Stimulated activated CD8-positive, alpha-beta memory T cell treated with anti-CD3 and anti-CD28 coated beads, Interleukin-15, amount 100 ng/mL, for 48 hours (primary cell): ENCODE data around the gene DLG1.

Source experiments
- DNase-seq, 2 donors: peaks; one replicate each; pipeline ENCODE4 v3.0.0-alpha.2; 2020; ENCODE audit warnings: low read depth in 2 of 2

DLG1 gene

DNA sequence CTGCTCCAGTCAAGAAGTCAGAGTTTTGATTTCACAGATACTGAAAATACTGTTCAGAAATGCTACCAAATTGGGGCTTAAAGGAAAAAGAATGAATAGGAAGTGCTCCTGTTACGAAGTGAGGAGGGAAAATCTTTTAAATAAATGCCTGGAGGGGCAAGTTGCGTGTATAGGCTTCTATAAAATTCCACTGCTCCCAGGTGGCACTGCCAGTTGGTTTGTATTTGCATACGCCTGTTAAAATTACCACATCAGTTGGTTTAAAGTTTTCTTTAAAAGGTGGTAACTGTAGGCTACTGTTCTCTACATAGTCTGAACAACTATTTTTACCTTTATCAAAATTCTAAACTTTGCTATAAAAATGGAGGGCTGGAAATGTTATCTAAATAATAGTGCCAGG is 123.5 kb downstream of the DLG1 start:
- no peak for DNase-seq

DNA sequence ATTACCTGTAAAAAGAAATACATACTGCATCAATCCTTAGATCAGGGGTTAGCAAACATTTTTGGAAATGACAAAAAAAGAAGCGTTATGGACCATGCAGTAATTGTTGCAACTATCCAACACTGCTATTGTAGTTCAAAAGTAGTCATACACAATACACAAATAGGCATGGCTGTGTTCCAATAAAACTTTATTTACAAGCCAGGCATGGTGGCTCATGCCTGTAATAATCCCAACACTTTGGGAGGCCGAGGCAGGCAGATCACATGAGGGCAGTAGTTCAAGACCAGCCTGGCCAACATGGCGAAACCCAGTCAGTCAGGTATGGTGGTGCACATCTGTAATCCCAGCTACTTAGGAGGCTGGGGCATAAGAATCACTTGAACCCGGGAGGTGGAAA is 124.8 kb downstream of the DLG1 start:
- no peak for DNase-seq

DNA sequence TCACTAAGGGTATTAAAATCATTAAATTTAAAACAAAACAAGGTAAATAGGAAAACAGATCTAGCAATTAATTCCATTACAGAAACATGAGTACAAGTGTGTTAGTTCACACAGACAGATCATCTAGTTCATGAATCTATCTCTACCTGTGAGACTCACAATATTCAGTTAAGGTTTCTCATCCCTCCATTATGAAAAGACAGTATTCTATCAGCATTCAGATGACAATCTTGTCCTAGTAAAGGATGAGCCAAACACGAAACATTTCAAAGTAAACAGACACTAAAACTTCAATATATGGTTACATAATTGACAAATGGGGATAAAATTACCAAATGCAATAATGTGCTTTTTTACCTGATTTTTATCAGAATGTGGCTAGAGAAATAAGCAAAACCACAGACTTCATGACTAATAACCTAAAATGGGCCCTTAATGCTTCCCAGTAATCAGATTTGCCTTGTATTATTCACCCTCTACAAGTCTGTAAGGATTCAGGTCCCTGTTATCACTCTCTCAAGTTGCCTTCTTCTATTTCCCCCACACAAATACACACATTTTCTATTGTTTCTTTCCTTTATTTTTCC is 126.8 kb downstream of the DLG1 start:
- DNase-seq = no peak

DNA sequence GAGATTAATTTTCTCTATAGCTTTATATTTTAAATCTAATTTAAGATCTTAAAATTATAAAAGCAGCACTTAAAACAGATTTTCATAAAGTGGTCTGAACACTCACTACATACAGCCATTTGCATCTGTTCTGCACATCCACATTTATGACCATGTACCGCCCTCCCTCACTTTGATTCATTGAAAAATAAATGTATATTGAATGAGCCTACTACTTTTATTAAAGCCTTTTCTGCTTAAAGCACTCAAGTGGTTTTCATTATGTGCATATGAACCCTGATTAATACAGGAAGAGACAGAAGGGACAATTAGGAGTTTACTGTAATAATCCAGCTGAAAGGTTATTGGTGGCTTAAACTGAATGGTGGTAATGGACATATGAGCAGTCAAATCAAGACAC is 129.4 kb downstream of the DLG1 start:
- no peak for DNase-seq

DNA sequence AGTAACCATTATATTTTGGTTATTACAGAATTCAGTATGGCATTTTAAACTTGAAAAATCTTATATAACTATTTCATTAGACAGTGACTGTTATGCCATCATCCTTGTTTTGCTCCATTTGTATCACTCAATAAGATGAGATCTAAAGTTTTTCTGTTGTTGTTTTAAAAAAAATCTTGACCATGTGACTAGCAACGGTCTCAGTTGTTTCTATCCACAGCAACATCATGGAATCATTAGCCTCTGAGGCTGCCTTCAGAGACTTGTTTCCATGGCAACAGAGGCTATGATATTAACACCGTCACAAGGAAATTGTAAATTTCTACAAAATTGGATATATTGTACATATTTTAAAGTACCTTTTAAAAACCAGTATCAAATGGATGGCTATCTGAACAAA is 129.8 kb downstream of the DLG1 start:
- no peak for DNase-seq

DNA sequence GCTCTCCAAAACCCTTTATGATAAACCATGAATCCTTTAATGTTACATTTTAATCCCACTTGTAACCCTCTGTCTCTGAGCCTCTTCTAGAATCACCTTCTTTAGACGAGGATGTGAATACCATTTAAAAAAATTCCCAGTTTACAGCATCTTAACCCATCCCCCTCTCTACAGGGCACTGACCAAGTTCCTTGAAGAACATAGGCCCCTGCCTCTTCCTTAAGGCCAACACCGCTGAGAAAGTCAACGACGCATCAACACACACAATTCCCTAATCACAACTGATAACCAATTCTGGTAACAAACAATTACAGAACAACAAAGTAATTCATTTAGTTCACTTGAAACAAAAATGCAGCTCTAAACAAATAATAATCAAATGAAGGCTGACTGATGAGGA is 130.3 kb downstream of the DLG1 start:
- no peak for DNase-seq

DNA sequence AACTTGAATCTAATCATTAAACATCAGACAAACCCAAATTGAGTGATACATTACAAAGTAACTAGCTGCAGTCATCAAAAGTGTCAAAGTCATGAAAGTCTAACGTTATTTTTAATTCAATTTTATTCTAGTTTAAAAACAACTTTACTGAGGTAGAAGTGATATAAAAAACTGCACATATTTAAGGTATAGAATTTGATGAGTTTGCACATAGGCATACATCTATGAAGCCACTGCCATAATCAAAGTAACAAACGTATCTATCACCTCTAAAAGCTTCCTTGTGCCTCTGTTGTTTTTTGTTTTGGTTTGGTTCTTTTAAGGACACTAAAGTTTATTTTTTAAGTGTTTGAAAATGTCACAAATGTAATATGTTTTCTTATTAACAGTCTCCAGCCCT is 130.9 kb downstream of the DLG1 start:
- DNase-seq = no peak

DNA sequence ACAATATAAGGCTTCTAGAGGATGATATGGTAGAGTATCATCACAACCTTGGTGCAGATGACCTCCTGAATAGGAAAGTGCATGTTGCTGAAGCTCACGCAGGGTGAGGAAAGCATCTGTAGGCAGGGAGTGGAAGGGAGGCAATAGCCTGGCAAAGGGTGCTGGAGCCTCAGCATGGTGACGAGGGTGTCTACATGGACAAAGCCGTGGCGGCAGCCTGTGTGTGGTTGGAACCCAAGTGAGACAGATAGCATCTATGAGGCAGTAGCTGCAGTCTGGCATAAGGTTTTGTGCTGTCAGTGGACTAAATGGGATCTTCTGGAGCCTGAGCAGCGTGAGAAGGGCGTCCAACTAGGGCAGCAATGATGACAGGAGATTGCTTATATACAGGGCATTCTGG is 132.5 kb downstream of the DLG1 start:
- DNase-seq = no peak

DNA sequence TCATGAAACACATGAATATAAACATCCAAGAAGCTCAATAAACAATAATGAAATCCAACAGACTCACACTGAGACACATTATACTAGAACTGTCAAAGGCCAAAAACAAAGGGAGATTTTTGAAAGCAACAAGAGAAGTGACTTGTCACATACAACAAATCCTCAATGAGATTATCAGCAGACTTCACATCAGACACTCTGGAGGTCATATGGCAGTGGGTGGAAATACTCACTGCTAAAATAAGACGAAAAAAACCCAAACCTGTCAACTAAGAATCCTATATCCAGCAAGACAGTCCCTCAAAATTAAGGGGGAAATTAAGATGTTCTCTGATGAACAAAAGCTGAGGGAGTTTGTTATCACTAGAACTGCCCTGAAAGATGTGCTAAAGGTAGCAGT is 143.4 kb downstream of the DLG1 start:
- no peak for DNase-seq

DNA sequence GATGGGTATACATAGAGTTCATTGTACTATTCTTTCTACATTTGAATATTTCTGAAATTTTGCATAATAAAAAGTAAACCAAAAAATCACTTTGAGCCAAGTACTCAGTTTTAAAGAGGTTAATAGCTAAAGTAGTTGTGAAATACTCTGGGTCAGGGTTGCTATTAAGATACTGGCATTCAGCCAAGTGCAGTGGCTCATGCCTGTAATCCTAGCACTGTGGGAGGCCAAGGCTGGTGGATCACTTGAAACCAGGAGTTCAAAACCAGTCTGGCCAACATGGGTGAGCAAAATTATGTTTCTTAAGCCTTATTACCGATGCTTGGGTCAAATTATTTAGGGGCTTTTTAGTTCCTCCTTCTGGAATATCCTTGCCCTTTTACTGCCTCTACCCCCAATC is 146.8 kb downstream of the DLG1 start:
- DNase-seq = no peak

DNA sequence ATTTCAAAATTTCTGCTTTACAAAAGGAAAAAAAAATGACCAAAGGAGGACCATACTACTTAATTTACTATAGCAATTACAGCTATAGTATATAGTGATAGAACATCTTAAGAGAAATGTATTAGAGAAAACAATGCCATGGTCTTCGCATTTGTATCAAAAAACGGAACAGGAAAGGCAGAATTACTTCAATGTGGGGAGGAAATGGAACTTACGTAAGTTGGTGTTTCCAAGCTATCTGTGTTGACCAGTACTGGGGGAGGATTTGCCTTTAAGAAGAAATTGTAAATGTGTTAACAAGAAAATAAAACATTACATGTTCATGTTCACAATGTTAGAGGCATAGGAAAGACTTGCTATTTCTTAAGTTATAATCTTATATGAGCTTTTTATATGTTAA is 148.9 kb downstream of the DLG1 start:
- DNase-seq = no peak

DNA sequence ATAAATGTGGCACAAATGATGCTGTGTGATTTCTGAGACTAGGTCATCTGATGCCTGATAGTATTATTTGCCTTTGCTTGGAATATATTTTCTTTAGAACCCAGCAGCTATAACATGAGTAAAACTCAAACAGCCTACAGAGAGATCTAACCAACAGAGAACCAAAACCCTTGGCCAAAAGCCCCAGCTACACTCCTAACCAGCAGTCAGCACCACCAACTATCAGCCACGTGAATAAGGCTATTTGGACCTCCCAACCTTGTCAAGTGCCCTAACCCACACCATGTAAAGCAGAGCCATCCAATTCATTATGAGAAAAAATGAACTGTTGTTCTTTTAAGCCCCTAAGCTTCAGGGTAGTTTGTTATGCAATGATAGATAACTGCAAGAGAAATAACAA is 154.2 kb downstream of the DLG1 start:
- no peak for DNase-seq

DNA sequence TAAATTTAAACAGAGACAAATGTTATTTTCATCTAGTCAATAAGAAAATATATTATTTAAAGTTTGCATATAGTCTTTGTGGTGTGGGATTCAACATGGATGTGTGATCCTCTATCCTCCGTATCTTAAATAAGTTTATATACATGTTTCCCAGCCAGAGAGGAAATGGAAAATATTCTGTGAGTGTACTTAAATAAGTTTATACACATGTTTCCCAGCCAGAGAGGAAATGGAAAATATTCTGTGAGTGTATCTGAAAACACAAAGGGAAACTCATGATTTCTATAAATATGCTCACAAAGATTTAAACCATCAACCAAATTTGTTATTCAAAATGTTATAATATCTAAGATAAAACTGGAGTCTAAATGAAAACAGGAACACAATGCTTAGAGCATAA is 158.8 kb downstream of the DLG1 start:
- DNase-seq = no peak

DNA sequence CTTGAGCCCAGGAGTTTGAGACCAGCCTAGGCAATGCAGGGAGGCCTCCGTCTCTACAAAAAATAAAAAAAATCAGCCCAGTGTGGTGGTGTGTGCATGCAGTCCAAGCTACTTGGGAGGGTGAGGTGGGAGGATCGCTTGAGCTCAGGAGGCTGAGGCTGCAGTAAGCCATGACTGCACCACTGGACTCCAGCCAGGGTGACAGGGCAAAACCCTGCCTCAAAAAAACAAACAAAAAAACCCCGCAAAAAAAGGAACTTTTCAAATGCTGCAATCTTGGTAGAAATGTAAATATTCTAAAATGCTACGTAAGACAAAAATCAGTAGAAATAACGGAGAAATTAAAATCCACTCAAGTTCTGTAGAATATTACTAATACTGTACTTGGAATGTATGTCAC is 160.7 kb downstream of the DLG1 start:
- DNase-seq = no peak

DNA sequence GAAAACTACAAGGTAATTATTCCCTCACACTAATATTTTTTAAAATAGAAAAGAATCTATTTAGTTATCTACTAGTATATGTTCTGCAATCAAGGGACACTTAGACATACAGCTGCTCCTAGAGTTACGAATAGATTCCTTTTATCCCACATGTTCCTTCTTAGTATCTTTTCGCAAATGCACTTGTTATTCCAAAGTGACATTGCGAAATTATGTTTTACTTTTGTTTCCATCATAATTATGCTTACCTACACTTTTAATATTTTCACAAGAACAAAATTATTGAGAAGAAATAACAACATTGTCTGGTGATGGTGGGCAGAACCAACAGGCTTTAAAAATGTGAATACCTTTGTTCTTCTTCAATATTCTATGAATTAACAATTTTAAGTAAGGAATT is 161.7 kb downstream of the DLG1 start:
- DNase-seq = no peak

DNA sequence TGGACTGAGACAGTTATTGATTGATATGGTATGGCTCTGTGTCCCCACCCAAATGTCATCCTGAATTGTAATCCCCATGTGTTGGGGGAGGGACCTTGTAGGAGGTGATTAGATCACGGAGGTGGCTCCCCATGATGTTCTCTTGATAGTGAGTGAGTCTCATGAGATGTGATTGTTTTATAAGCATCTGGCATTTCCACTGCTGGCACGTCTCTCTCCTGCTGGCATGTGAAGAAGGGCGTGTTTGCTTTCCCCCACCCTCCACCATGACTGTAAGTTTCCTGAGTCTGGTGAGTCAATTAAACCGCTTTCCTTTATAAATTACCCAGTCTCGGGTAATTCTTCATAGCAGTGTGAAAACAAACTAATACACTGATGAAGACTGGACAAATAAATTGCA is 163.2 kb downstream of the DLG1 start:
- no peak for DNase-seq

DNA sequence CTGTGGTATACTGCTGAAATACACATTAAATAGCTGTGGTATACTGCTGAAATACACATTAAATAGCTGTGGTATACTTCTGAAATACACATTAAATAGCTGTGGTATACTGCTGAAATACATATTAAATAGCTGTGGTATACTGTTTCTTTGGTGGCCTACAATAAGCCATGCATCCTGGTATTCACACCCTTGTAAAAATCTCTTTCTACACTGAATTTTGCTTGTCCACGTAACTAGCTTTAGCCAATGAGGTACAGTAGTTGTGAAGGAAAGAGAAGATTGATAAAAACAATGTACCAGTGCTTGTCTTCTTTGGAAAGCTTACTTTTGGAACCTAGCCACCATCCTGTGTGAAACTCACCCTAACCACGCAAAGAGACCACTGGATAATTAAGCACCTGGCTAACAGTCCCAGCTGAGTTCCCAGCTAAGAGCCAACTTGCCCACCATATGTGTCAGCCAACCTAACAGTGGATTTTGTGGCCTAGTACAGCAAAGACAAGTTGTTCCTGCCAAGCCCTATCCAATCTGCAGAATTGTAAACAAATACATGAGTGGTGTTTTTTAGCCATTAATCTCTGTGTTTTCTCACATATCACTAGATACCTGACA is 165.4 kb downstream of the DLG1 start:
- no peak for DNase-seq

DNA sequence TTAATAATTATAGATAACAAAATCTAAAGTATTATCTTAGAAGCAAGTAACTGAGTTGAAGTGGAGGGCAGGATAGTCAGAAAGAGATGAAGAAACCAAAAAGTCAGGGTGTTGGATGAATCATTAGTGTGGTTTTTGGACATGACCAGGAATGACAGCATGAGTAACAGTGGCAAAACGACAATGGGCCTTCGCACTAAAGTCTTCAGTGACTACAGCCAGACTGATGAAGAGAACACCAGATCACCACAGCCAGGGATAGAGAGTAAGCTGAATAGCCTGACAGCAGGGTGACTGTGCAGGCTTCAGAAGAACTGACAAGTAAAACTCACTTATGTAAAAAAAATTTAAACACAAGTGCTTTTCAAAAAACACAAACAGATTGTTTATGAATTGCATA is 172.8 kb downstream of the DLG1 start:
- DNase-seq = no peak

DNA sequence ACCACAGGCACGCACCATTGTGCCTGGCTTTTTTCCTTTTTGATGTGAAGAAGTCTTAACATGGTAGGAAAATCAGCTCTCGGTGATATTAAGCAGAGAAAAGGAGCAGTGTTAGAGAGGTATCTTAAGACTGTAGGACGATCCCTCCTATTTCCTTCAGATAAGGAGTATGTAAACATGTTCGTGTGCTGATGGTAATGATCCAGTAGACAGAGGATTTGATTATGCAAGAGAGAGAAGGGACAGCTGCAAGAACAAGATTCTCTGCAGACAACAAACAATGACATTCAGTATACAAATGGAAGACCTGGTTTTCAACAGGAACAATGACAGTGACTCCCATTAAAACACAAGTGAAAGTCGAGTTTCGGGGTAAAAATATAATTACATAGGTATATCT is 173.7 kb downstream of the DLG1 start:
- no peak for DNase-seq

DNA sequence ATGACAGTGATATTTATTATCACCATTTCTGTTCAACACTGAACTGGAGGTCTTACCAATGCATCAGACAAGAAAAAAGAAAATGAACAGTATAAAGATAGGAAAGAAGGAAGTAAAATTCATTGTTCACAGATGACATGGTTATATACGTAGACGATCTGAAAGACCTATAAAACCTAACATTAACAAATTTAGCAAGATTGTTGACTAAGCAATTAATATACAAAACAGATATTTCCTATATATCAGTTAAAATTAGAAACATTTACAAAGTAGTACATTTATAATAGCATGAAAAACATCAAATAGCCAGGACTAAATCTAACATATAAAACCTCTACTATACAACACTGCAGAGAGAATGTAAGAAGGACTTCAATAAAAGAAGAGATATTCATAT is 176.0 kb downstream of the DLG1 start:
- DNase-seq = no peak

DNA sequence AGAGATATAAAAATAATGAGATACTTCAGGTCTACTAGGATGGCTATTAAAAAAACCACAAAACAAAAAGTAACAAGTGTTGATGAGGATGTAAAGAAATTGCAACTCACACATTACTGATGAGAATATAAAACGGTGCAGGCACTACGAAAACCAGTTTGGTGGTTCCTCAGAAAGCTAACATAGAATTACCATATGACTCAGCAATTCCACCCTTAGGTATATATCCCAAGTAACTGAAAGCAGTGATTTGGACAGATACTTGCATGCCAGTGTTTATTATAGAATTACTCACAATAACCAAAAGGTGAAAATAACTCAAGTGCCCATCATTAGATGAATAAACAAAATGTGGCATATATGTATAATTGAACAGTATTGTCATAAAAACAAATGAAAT is 181.3 kb downstream of the DLG1 start:
- DNase-seq = no peak

DNA sequence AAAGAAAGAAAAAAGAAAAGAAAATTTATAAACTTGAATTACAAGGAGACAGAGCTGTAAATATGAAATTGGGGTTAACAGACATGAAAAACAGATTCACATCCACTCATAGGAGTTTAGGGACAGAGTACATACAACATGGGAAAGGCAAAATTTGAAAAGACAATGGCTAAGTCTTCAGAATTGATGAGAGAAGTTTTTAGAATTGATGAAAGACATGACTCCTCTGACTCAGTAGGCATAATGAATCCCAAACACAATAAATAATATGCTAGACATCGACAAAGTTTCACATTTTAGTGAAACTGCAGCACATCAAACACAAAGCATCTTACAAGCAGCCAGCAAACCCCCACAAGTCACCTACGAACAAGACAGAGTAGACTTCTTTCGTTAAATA is 184.4 kb downstream of the DLG1 start:
- DNase-seq = no peak

DNA sequence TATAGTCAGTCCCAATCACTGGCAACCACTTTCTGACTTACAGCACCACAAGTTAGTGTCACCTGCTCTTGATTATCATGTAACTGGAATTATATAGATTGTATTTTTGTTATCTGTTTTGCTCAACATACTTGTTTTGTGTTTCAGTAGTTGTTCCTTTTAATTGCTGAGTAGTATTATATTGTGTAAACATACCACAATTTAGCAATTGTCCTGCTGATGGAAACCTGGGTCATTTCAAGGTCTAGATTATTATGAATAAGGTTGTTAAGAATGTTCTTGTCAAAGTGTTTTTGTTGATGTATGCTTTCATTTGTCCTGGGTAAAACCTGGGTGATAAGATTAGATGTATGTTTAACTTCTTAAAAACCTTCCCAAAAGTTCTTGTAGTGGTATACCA is 186.7 kb downstream of the DLG1 start:
- no peak for DNase-seq

DNA sequence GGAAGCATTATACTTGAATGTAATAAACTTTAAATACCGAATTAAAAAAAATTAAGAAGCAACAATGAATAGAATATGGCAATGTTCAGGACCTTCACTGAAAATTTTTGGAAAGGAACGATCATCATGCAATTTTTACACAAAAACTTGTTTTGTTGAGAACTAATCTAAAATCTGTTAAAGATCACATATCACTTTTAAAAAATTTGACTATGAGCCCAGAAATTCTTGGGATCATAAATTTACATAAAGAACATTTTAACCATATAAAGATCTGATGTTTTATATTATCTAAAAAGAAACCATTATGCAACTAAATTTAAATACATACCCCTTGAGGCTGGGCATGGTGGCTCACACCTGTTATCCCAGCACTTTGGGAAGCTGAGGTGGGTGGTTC is 192.6 kb downstream of the DLG1 start:
- DNase-seq = no peak
